ENCODE results near the gene NFKBIZ.

GRCh38 chr3:101898752-101899169 lies 49.4 kb downstream of the NFKBIZ start:
- TF ChIP-seq, protein P1, sequence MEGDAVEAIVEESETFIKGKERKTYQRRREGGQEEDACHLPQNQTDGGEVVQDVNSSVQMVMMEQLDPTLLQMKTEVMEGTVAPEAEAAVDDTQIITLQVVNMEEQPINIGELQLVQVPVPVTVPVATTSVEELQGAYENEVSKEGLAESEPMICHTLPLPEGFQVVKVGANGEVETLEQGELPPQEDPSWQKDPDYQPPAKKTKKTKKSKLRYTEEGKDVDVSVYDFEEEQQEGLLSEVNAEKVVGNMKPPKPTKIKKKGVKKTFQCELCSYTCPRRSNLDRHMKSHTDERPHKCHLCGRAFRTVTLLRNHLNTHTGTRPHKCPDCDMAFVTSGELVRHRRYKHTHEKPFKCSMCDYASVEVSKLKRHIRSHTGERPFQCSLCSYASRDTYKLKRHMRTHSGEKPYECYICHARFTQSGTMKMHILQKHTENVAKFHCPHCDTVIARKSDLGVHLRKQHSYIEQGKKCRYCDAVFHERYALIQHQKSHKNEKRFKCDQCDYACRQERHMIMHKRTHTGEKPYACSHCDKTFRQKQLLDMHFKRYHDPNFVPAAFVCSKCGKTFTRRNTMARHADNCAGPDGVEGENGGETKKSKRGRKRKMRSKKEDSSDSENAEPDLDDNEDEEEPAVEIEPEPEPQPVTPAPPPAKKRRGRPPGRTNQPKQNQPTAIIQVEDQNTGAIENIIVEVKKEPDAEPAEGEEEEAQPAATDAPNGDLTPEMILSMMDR (conservative IDR thresholded peaks at IDR 0.05; ENCODE audit: low read length) = no peak
- TF ChIP-seq EZH2phosphoT487 (IDR thresholded peaks at IDR 0.05; ENCODE audit: borderline replicate concordance, low read depth, low read length) = no peak
